Activated naive CD4-positive, alpha-beta T cell treated with anti-CD3 and anti-CD28 coated beads, Interleukin-2, amount 50 U/mL, for 24 hours (primary cell): ENCODE measurements around the gene E4F1.
"Not testable (repeated sequence)": the region's sequence is repeated elsewhere in the genome, so short reads cannot be mapped to it uniquely, and the experiment has no call there.

Experiments used
- H3K27ac Mint-ChIP-seq: one replicate; pipeline ENCODE4 v1.8.0; 2021; ENCODE audit warnings: mild to moderate bottlenecking, mixed read lengths
- H3K27me3 Mint-ChIP-seq: one replicate; pipeline ENCODE4 v1.8.0; 2021; ENCODE audit warnings: mixed read lengths
- H3K36me3 Mint-ChIP-seq: one replicate; pipeline ENCODE4 v1.8.0; 2021; ENCODE audit warnings: mixed read lengths
- H3K4me1 Mint-ChIP-seq: one replicate; pipeline ENCODE4 v1.8.0; 2021; ENCODE audit warnings: mixed read lengths
- H3K4me3 Mint-ChIP-seq: one replicate; pipeline ENCODE4 v1.8.0; 2021; ENCODE audit warnings: mild to moderate bottlenecking, mixed read lengths
- H3K9me3 Mint-ChIP-seq: one replicate; pipeline ENCODE4 v1.8.0; 2021; ENCODE audit warnings: mixed read lengths

Gene E4F1

DNA sequence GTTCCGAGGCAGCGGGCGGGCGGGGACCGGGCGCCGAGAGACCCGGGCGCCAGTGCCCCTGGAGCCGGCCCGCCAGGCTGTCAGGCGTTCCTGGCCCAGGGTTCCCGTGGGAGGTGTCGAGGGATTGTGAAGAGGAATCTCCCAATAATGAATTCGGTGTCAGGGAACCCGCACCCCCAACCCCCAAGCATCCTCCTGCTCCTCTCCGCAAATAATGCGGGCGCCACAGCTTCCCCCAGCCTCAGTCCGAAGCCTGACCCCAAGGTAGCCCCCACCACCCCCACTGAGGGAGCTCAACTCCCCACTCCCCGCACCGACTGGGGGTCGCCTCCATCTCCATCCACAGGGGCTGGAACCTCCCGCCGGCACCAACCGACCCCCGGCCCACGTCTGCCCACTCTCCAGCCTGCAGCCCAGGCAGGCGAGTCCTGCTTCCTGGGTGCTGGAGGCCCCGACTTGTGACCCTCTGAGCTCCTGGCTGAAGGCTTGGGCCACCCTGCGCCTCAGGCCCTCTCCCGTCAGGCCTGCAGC lies 26.3 kb upstream of the E4F1 start:
- H3K36me3 Mint-ChIP-seq = no peaks in the 10 kb centered on the region
- peak overlapping the region; percentile 59 for H3K4me3 Mint-ChIP-seq
- no peak overlapping the region for H3K27ac Mint-ChIP-seq
- H3K4me1 Mint-ChIP-seq = peaks cover 4% of the 10 kb centered on the region
- H3K9me3 Mint-ChIP-seq = no peaks in the 10 kb centered on the region
- peaks cover 9% of the 10 kb centered on the region for H3K27me3 Mint-ChIP-seq

GRCh38 chr16:2197765-2198164 lies 25.6 kb upstream of the E4F1 start:
- H3K27ac Mint-ChIP-seq = no peak overlapping the region
- peaks cover 9% of the 10 kb centered on the region for H3K27me3 Mint-ChIP-seq
- peaks cover 4% of the 10 kb centered on the region for H3K4me1 Mint-ChIP-seq
- H3K4me3 Mint-ChIP-seq = peak overlapping the region; percentile 59
- no peaks in the 10 kb centered on the region for H3K9me3 Mint-ChIP-seq
- H3K36me3 Mint-ChIP-seq = no peaks in the 10 kb centered on the region

- Mint-ChIP-seq H3K27me3 (peaks cover 9% of the 10 kb centered on the region), H3K9me3 (no peaks in the 10 kb centered on the region), H3K4me3 (peak overlapping the region; percentile 59), H3K4me1 (peaks cover 4% of the 10 kb centered on the region), H3K27ac (no peak overlapping the region), H3K36me3 (no peaks in the 10 kb centered on the region)
These were observed 25.1 kb upstream of the E4F1 start for GRCh38 chr16:2198283-2198682.

DNA sequence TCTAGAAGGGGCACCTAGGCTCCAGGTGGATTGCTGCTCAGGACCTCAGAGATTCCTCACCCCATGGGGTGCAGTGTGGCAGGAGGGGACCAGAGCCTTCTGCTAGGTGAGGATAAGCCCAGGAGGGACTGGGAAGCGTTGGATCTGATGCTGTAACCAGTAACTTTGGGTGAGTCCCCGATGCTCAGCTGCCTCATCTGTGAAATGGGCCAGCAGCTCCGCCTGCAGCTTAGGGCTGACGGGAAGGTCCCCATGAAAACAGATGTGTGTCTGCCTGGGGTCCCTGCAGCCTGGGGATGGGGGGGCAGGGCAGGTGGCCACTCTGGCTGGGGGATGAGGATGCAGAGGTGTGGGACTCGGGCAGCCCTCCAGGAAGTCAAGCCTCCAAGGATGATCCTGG lies 24.3 kb upstream of the E4F1 start:
- Mint-ChIP-seq H3K9me3 (no peaks in the 10 kb centered on the region), H3K27me3 (peaks cover 9% of the 10 kb centered on the region), H3K27ac (no peak overlapping the region), H3K4me1 (peaks cover 4% of the 10 kb centered on the region), H3K4me3 (no peak overlapping the region), H3K36me3 (no peaks in the 10 kb centered on the region)

DNA sequence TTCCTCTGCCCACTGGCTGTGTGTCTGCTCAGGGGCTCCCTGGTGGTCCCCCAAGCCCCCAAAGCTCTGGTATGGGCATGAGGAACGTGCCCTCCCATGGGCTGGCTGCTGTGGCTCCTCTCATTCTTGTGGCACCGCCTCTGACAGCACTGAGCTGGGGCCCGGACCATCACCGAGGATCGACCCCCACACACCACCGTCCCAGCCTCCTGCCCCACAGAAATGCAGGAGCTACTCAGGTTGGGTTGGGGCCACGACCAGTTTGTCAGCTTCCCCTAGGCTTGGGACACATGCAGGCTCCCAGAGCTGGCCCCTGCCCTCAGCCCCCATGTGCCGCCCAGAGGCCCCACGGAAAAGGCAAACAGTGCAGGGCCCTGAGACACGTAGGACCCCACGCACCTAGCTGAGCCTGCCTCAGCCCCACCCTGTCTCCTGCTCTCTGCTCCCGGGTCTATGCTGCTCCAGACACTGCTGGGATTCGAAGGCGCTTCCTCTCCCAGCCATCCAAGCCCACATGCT lies 23.7 kb upstream of the E4F1 start:
- no peaks in the 10 kb centered on the region for H3K9me3 Mint-ChIP-seq
- H3K4me1 Mint-ChIP-seq = peaks cover 10% of the 10 kb centered on the region
- H3K27me3 Mint-ChIP-seq = peaks cover 9% of the 10 kb centered on the region
- no peak overlapping the region for H3K27ac Mint-ChIP-seq
- no peak overlapping the region for H3K4me3 Mint-ChIP-seq
- H3K36me3 Mint-ChIP-seq = no peaks in the 10 kb centered on the region

DNA sequence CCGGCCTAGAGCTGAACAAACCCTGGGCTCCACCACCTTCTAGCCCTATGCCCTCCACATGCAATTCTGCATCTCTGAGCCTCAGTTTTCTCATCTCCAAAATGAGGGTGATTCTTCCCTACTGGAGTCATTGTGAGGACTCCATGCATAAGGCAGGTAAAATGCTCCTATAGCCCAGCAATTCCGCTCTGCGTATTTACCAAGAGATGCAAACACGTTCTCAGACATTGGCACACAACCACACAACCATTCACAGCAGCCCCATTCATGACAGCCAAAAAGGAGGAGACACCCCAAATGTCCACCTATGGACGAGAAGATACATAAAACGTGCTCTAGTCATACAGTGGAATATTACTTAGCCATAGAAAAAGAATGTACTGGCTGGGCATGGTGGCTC lies 23.1 kb upstream of the E4F1 start:
- Mint-ChIP-seq H3K4me1 (peaks cover 6% of the 10 kb centered on the region), H3K4me3 (no peak overlapping the region)

GRCh38 chr16:2203119-2203688 lies 20.2 kb upstream of the E4F1 start:
- H3K4me3 Mint-ChIP-seq = peak overlapping the region; percentile 66
- H3K27ac Mint-ChIP-seq = peak overlapping the region; percentile 74
- H3K36me3 Mint-ChIP-seq, H3K9me3 Mint-ChIP-seq, H3K27me3 Mint-ChIP-seq: not testable (repeated sequence)
- peaks cover 20% of the 10 kb centered on the region for H3K4me1 Mint-ChIP-seq

More for the DNA sequence above, 23.1 kb upstream of the E4F1 start:
- no peak overlapping the region for H3K27ac Mint-ChIP-seq
- H3K36me3 Mint-ChIP-seq = no peaks in the 10 kb centered on the region
- no peaks in the 10 kb centered on the region for H3K9me3 Mint-ChIP-seq
- H3K27me3 Mint-ChIP-seq = peaks cover 5% of the 10 kb centered on the region

- Mint-ChIP-seq H3K4me3 (peak overlapping the region; percentile 83), H3K36me3 (peaks cover 6% of the 10 kb centered on the region), H3K9me3 (no peaks in the 10 kb centered on the region), H3K4me1 (peaks cover 20% of the 10 kb centered on the region), H3K27ac (peak overlapping the region; percentile 82), H3K27me3 (no peaks in the 10 kb centered on the region)
These were observed 18.8 kb upstream of the E4F1 start for GRCh38 chr16:2204416-2205103.

DNA sequence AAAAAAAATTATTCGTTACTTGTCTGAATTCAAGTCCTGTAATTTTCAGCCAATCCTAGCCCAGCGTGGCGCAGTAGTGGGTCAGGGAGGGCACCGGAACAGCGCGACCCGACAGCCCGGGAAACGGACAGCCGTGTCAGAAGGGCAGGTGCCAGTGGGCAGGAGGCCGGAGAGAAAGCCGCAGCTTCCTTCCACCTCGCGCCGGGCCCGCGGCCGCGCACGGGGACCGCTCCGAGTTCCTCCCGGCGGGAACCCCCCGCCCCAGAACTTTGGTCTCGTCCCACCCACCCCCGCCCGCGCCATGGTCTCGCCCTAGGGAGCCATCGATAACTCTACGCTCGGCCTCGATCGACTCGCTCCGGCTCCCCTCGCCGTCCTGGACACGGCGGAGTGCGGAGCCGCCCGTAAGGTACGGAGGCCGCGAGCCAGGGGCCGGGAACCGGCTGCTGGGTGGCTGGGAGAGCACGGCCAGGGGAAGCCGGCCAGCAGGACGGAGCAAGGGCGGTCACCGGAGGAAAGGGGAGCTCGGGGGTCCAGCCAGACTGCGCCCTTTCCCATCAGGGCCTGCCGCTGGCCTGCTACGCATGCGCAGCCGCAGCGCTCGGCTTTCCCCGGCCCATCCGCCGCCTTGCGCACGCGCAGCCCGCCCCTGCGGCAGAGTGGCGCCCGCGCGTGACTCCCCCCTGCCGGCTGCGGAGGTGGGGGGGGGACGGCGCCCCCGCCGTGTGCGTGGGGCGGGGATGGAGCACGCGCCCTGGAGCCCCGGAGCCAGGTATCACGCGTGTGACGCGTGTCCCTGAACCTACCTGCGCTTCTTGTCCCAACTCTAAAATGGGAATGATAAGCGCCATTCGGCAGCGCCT lies 18.1 kb upstream of the E4F1 start, which contains the start of gene MLST8:
MLST8 (plus strand) TSS at position 351 of the 863 bp plus-strand sequence. CDS start 632 bp downstream, outside the sequence.
- Mint-ChIP-seq H3K36me3 (peaks cover 6% of the 10 kb centered on the region), H3K9me3 (no peaks in the 10 kb centered on the region), H3K4me1 (peaks cover 20% of the 10 kb centered on the region), H3K4me3 (peak within 1 kb of the TSS; percentile 90), H3K27ac (peak within 1 kb of the TSS; percentile 92), H3K27me3 (no peaks in the 10 kb centered on the region)

DNA sequence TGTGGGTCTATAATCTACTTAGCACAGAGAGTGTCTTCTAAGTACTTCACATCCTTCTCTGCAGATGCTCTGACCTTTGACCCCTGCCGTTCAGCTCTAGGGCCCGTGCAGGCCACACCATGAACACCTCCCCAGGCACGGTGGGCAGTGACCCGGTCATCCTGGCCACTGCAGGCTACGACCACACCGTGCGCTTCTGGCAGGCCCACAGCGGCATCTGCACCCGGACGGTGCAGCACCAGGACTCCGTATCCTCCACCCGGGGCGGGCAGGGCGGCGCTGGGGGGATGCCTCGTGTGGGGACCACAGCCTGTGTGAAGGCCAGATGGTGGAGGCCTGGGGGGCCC lies 17.5 kb upstream of the E4F1 start:
- Mint-ChIP-seq H3K9me3 (no peaks in the 10 kb centered on the region), H3K4me1 (peaks cover 20% of the 10 kb centered on the region), H3K27ac (peak overlapping the region; percentile 92), H3K27me3 (no peaks in the 10 kb centered on the region), H3K36me3 (peaks cover 6% of the 10 kb centered on the region), H3K4me3 (peak overlapping the region; percentile 90)

GRCh38 chr16:2206420-2206779 lies 17.0 kb upstream of the E4F1 start:
- Mint-ChIP-seq H3K27me3 (no peaks in the 10 kb centered on the region), H3K9me3 (no peaks in the 10 kb centered on the region), H3K4me3 (peak overlapping the region; percentile 90), H3K27ac (peak overlapping the region; percentile 38), H3K4me1 (peaks cover 20% of the 10 kb centered on the region), H3K36me3 (peaks cover 6% of the 10 kb centered on the region)

DNA sequence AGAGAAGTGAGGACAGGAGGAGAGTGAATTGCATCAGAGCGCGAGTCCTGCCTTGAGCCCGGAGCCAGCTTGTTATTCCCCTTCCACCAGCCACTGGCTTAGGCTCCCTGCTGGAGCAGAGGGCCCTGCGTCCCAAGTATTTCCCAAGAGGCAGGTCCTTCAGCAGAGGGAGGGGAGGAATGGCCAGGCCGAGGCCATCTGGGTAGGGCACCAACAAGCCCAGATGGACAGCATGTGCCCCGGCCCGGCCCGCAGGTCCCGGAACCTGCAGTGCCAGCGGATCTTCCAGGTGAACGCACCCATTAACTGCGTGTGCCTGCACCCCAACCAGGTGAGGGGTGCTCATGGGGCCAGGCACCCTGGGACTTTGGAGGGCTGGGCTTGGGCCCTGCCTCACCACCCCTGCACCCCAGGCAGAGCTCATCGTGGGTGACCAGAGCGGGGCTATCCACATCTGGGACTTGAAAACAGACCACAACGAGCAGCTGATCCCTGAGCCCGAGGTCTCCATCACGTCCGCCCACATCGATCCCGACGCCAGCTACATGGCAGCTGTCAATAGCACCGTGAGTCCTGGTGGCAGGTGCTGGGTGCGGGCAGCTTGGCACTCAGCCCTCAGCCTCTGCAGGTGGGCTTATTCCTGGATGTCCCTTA lies 16.5 kb upstream of the E4F1 start:
- H3K27ac Mint-ChIP-seq = no peak overlapping the region
- peaks cover 22% of the 10 kb centered on the region for H3K4me1 Mint-ChIP-seq
- H3K9me3 Mint-ChIP-seq = no peaks in the 10 kb centered on the region
- H3K36me3 Mint-ChIP-seq = peaks cover 6% of the 10 kb centered on the region
- no peaks in the 10 kb centered on the region for H3K27me3 Mint-ChIP-seq
- H3K4me3 Mint-ChIP-seq = peak overlapping the region; percentile 90

DNA sequence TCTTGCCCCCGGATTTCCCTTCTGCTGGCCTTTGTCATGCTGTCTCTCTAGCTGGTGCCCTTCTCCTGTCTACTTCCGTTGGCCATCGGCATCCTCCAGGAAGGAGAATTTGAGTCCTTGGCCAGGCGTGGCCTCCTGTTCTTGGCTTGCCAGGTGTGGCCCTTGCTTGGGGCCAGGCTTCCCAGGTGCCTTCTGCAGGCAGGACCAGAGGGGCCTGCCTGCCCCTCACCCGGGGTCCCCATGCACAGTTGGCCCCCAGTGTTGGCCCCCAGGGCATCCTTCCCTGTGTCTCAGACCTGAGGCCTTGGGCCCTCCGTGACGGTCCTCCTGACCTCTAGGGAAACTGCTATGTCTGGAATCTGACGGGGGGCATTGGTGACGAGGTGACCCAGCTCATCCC lies 15.5 kb upstream of the E4F1 start:
- Mint-ChIP-seq H3K36me3 (peaks cover 6% of the 10 kb centered on the region), H3K9me3 (no peaks in the 10 kb centered on the region), H3K4me3 (peak overlapping the region; percentile 57)

DNA sequence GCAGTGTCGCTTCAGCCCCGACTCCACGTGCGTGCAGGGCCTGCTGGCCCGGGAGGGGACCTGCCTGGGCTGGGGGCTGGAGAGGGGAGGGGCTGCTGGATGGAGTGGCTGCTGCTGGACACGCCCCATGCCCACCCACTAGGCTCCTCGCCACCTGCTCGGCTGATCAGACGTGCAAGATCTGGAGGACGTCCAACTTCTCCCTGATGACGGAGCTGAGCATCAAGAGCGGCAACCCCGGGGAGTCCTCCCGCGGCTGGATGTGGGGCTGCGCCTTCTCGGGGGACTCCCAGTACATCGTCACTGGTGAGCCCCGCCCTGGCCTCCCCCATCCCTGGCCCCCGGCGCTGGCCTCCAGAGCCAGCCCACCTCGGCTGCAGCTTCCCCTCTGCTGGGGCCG lies 15.1 kb upstream of the E4F1 start:
- no peaks in the 10 kb centered on the region for H3K27me3 Mint-ChIP-seq
- H3K27ac Mint-ChIP-seq = no peak overlapping the region
- H3K9me3 Mint-ChIP-seq = no peaks in the 10 kb centered on the region
- peaks cover 33% of the 10 kb centered on the region for H3K4me1 Mint-ChIP-seq
- H3K36me3 Mint-ChIP-seq = peaks cover 6% of the 10 kb centered on the region
- no peak overlapping the region for H3K4me3 Mint-ChIP-seq

More for the DNA sequence above, 15.5 kb upstream of the E4F1 start:
- Mint-ChIP-seq H3K4me1 (peaks cover 29% of the 10 kb centered on the region), H3K27me3 (no peaks in the 10 kb centered on the region), H3K27ac (no peak overlapping the region)

DNA sequence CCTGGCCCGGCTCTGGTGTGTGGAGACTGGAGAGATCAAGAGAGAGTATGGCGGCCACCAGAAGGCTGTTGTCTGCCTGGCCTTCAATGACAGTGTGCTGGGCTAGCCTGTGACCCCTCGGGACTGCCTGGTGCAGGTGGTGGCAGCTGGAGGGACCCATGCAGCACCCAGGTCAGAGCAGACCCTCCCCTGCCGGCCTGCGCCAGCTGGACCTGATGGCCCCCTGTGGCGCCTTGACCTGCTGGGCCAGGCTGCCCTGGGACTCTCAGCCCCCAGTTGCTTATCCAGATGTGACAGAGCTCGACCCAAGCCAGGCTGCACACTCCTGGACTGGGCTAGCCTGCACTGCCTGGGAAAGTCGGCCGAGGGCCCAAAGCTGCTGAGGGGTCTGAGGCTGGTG lies 14.6 kb upstream of the E4F1 start:
- H3K27me3 Mint-ChIP-seq = no peaks in the 10 kb centered on the region

More for the DNA sequence above, 14.6 kb upstream of the E4F1 start:
- H3K27ac Mint-ChIP-seq = no peak overlapping the region
- peaks cover 8% of the 10 kb centered on the region for H3K36me3 Mint-ChIP-seq
- H3K9me3 Mint-ChIP-seq = no peaks in the 10 kb centered on the region
- H3K4me3 Mint-ChIP-seq = no peak overlapping the region
- peaks cover 36% of the 10 kb centered on the region for H3K4me1 Mint-ChIP-seq
